Upper lobe of left lung (tissue), 6 donors: ENCODE data around the gene MGAT4A. TPM values are rescaled to one million over a fixed set of nuclear protein-coding genes. Genes with fewer than 3 reads are reported as not detected.

Experiments
- ATAC-seq, 2 donors: fragments of 200-7000 bp; cut with Tn5 transposase; one replicate each; pipeline ENCODE4 v1.9.1; 2022; ENCODE audit warnings: mild to moderate bottlenecking in 2 of 2, moderate library complexity in 2 of 2; ENCODE audit not compliant: low FRiP score in 2 of 2
- DNase-seq, 2 donors: peaks; one replicate each; pipeline ENCODE4 v3.0.0-alpha.2; 2019 to 2020
- H3K27ac ChIP-seq, 4 donors: fragments of 200-600 bp; sonication (generic); one replicate each; pipeline ENCODE4 v1.5.1; 2016 to 2019
- H3K27me3 ChIP-seq, 4 donors: fragments of 200-600 bp; sonication (generic); one replicate each; pipeline ENCODE4 v1.5.1; 2017 to 2019
- H3K36me3 ChIP-seq, 4 donors: fragments of 200-600 bp; sonication (generic); one replicate each; pipeline ENCODE4 v1.5.1; 2016 to 2019
- H3K4me1 ChIP-seq, 4 donors: fragments of 200-600 bp; sonication (generic); one replicate each; pipeline ENCODE4 v1.5.1; 2018 to 2019
- H3K4me3 ChIP-seq, 4 donors: fragments of 200-600 bp; sonication (generic); one replicate each; pipeline ENCODE4 v1.5.1; 2017 to 2019; ENCODE audit warnings: mild to moderate bottlenecking in 2 of 4, moderate library complexity in 1 of 4
- H3K9me3 ChIP-seq, 4 donors: fragments of 200-600 bp; sonication (generic); one replicate each; pipeline ENCODE4 v1.5.1; 2018 to 2019
- EP300 ChIP-seq, 4 donors: sonication (generic); formaldehyde crosslinking; IDR thresholded peaks; one replicate each; pipeline ENCODE4 v1.5.1; 2017; ENCODE audit warnings: antibody characterized with exemption in 4 of 4, control low read depth in 2 of 4
- POLR2A ChIP-seq, 4 donors: fragments of 450-650 bp; IDR thresholded peaks; one replicate each; pipeline ENCODE4 v1.5.1; 2016 to 2017; ENCODE audit warnings: antibody characterized with exemption in 4 of 4, mild to moderate bottlenecking in 2 of 4
- POLR2AphosphoS5 ChIP-seq, 2 donors: sonication (generic); formaldehyde crosslinking; IDR thresholded peaks; one replicate each; pipeline ENCODE4 v1.5.1; 2017; ENCODE audit warnings: antibody characterized with exemption in 2 of 2
- WGBS, 2 donors: methylation state at CpG; one replicate each; pipeline ENCODE4 v1.1.5; 2017 to 2018; 5-methylcytosine and 5-hydroxymethylcytosine counted together
- total RNA-seq, 6 donors: library from RNA; depleted of rRNA in 4 of 6; stranded (reverse); fragments of >200 nt in 4 of 6; gene quantifications; one replicate each; pipeline versions ENCODE4 v1.1.0 to v1.2.1, GENCODE V29; 2016 to 2021
- TF ChIP-seq, protein P1 (sequence below), 6 experiments: fragments of 450-650 bp in 4 of 6; fragments of 200-600 bp in 2 of 6; sonication (generic) in 2 of 6; IDR thresholded peaks; one replicate each; pipeline ENCODE4 v1.5.1; 2016 to 2019; ENCODE audit warnings: antibody characterized with exemption in 6 of 6
- donor health status: DM: no; HTN: no; CAD: no; lungs with moderate emphysema.
- donor health status: DM: no; HTN: yes; CAD: no; lungs with severe emphysema.

Gene MGAT4A
- total RNA-seq, 6 donors from 2014 or later: 28.4 to 69.6 (median 53.6) TPM

DNA sequence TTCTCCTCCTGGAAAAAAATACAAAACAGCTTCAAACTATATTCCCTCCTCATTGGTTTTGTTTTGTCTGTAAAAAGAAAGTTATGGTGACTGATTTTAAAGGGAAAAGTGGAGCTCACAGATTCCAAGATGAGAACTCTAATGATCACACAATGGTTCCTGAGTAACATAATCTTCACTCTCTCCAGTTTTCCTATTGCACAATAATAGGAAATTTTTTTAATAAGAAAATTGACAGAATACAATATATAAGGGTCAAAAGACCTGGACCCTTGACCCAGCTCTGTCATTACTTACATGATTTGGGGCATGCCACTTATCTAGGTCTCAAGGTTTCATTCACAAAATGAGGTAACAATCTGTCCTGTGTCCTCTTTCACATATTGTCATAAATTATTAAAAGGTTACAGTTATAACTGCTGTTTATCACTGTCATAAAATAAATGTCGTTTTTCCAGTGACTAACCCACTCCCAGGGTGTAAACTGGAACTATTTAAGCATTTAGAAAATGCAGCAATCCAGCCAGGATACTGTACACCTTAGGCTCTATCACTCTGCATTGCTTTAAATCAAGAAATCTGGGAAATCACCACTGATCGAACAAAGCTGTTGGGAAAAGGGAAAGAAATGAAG lies 4.1 kb downstream of the MGAT4A start:
- Histone ChIP-seq H3K4me3 (peak overlapping the region in 1 of 4 donors; percentile 9), H3K4me1 (peaks cover 29 to 54% (median 35%) of the 10 kb centered on the region in 4 donors), H3K36me3 (peaks cover 0 to 11% (median 3%) of the 10 kb centered on the region in 4 donors), H3K27me3 (no peaks in the 10 kb centered on the region), H3K9me3 (no peaks in the 10 kb centered on the region), H3K27ac (peak overlapping the region; percentile 26 to 94 (median 59))
- DNase-seq (no peak), ATAC-seq (no peak)
- WGBS, 2 donors: 34 to 51% methylated on average over 2 of the region's 2 CpGs
- TF ChIP-seq EP300 (IDR thresholded peaks at IDR 0.05): no peak
- no peak for TF ChIP-seq POLR2AphosphoS5 (IDR thresholded peaks at IDR 0.05)
- TF ChIP-seq, protein P1, sequence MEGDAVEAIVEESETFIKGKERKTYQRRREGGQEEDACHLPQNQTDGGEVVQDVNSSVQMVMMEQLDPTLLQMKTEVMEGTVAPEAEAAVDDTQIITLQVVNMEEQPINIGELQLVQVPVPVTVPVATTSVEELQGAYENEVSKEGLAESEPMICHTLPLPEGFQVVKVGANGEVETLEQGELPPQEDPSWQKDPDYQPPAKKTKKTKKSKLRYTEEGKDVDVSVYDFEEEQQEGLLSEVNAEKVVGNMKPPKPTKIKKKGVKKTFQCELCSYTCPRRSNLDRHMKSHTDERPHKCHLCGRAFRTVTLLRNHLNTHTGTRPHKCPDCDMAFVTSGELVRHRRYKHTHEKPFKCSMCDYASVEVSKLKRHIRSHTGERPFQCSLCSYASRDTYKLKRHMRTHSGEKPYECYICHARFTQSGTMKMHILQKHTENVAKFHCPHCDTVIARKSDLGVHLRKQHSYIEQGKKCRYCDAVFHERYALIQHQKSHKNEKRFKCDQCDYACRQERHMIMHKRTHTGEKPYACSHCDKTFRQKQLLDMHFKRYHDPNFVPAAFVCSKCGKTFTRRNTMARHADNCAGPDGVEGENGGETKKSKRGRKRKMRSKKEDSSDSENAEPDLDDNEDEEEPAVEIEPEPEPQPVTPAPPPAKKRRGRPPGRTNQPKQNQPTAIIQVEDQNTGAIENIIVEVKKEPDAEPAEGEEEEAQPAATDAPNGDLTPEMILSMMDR (IDR thresholded peaks at IDR 0.05): no peak
- no peak for TF ChIP-seq POLR2A (IDR thresholded peaks at IDR 0.05)

DNA sequence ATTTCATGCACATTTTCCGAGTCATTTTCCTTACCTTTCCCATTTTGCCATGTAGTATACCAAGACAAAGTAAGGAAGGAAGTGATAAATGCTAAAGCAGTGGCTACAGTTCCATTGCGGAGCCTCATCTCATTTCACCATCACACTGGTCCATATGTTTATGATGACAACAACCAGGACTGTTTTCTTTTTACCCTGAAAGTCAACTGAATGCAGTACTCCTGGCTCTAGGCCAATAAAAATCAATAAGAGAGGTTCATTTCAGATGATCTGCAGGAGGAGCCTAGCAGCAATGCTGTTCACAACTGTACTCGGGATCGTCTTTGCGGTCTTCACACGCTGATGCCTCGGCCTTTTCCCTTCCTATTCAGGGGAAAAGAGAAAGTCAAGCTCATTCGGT lies 4.7 kb downstream of the MGAT4A start:
- WGBS, 2 donors: 70 to 71% methylated on average over 8 of the region's 8 CpGs
- Histone ChIP-seq H3K27ac (peak overlapping the region in 3 of 4 donors; percentile 31 to 87 (median 37)), H3K9me3 (no peaks in the 10 kb centered on the region), H3K36me3 (peaks cover 0 to 11% (median 3%) of the 10 kb centered on the region in 4 donors), H3K4me3 (peak overlapping the region in 2 of 4 donors; percentile 3 to 18), H3K27me3 (no peaks in the 10 kb centered on the region), H3K4me1 (peaks cover 27 to 48% (median 33%) of the 10 kb centered on the region in 4 donors)
- DNase-seq (no peak), ATAC-seq (no peak)
- TF ChIP-seq, protein P1 (IDR thresholded peaks at IDR 0.05): no peak

DNA sequence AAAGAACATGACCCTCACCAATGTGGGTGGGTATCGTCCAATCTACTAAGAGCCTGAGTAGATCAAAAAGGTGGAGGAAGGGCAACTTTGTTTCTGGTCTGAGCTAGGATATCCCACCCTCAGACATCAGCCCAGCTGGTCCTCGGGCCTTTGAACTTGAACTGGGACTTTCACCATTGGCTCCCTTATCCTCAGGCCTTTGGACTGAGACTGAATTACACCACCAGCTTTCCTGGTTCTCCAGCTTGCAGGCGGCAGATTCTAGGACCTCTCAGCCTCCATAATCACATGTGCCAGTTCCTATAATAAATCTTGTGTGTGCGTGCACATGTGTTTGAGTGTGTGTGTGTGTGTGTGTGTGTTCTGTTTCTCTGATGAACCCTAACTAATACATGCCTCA lies 10.6 kb downstream of the MGAT4A start:
- no peak overlapping the region for H3K4me3 ChIP-seq
- no peak overlapping the region for H3K27ac ChIP-seq
- H3K27me3 ChIP-seq: no peaks in the 10 kb centered on the region
- no peak for ATAC-seq
- H3K36me3 ChIP-seq: peaks cover 0 to 18% (median 9%) of the 10 kb centered on the region in 4 donors
- TF ChIP-seq EP300 (IDR thresholded peaks at IDR 0.05) (no peak), POLR2A (IDR thresholded peaks at IDR 0.05) (no peak), POLR2AphosphoS5 (IDR thresholded peaks at IDR 0.05) (no peak)
- TF ChIP-seq, protein P1 (IDR thresholded peaks at IDR 0.05): no peak
- WGBS, 2 donors: 97 to 100% methylated on average over 4 of the region's 4 CpGs
- H3K9me3 ChIP-seq: no peaks in the 10 kb centered on the region
- no peak for DNase-seq
- H3K4me1 ChIP-seq: peaks cover 5 to 13% (median 10%) of the 10 kb centered on the region in 4 donors

DNA sequence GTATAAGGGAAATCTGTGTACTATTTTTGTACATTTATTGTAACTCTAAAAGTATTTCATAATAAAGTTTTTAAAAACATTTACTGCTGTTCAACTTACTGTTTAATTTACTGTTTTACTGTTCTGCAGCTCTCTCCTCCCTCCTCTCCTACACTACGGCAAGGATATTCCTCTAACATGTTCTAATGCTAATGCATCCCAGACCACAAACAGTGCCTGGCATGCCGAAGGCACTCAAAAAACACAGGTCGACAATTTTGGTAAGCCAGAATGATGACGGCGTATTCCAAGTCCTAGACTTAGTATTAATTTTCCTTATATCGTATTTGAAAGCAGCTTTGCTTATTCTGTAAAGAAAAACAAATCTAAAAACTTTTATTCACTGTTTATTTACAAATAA lies 13.3 kb downstream of the MGAT4A start:
- H3K4me1 ChIP-seq: peaks cover 0 to 8% (median 3%) of the 10 kb centered on the region in 4 donors
- no peak overlapping the region for H3K4me3 ChIP-seq
- 85 to 88% methylated on average over 6 of the region's 6 CpGs for WGBS, 2 donors
- no peaks in the 10 kb centered on the region for H3K27me3 ChIP-seq
- no peak for ATAC-seq
- H3K9me3 ChIP-seq: no peaks in the 10 kb centered on the region
- no peak overlapping the region for H3K27ac ChIP-seq
- TF ChIP-seq POLR2A (IDR thresholded peaks at IDR 0.05): no peak
- TF ChIP-seq EP300 (IDR thresholded peaks at IDR 0.05): no peak
- TF ChIP-seq, protein P1 (IDR thresholded peaks at IDR 0.05): no peak
- no peak for TF ChIP-seq POLR2AphosphoS5 (IDR thresholded peaks at IDR 0.05)
- no peak for DNase-seq
- peaks cover 0 to 15% (median 4%) of the 10 kb centered on the region in 4 donors for H3K36me3 ChIP-seq

DNA sequence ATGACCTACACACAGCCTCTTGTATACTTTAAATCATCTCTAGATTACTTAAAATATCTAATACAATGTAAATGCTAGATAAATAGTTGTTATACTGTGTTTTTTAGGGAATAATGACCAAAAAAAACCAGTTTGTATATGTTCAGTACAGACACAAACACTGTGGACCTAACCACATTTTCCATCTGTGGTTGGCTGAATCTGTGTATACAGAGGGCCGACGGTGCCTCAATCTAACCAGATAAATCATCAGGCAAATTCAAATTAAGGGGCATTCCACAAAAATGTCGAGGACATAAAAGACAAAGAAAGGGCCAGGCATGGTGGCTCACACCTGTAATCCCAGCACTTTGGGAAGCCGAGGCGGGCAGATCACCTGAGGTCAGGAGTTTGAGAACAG lies 14.1 kb downstream of the MGAT4A start:
- TF ChIP-seq, protein P1 (IDR thresholded peaks at IDR 0.05): no peak
- WGBS, 2 donors: 88 to 94% methylated on average over 5 of the region's 5 CpGs

More for the DNA sequence above, 14.1 kb downstream of the MGAT4A start:
- H3K9me3 ChIP-seq: no peaks in the 10 kb centered on the region
- H3K27ac ChIP-seq: no peak overlapping the region
- no peak overlapping the region for H3K4me3 ChIP-seq
- ATAC-seq (no peak), DNase-seq (no peak)
- peaks cover 0 to 12% (median 4%) of the 10 kb centered on the region in 4 donors for H3K36me3 ChIP-seq
- H3K27me3 ChIP-seq: no peaks in the 10 kb centered on the region
- peaks cover 0 to 11% (median 4%) of the 10 kb centered on the region in 4 donors for H3K4me1 ChIP-seq
